ENCODE measurements around the gene GNAL.

GNAL gene

DNA sequence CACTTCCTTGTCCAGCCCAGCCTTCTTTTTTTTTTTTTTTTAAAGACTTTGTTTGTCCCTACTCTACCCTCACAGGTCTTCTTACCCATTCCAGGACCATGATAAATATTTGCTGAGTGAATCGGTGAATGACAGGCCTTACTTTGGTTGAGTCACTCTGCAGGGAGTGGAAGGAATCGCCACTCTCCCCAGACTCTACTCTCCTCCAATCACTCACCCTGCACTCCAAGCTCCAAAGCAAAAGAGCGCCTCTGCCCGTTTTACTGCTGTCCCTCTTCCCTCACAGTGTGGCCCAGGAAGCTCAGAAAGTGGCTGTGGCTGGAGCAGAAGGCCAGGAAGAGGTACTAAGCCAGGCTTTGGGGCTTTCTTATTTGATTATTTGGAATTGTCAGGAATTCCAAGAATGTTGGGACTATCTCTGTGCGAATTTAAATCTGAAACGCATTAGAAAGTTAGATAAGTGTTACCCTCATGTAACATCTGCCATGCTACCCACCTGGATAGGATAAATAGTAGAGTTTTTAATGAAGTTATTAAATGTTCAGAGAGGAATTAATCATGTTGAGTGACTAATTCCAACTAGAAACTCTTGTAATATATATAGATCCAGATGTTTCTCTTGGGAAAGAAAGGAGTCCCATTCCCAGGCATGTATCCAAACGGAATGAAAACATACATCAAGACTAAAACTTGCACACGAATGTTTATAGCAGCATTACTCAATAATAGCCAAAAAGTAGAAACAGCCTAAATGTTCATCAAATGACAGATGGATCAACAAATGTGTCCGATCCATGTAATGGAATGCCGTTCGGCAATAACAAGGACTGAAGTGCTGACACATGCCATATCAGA, 119.2 kb downstream of the GNAL start:
- no peak for DNase-seq (ENCODE audit: low read depth)

DNA sequence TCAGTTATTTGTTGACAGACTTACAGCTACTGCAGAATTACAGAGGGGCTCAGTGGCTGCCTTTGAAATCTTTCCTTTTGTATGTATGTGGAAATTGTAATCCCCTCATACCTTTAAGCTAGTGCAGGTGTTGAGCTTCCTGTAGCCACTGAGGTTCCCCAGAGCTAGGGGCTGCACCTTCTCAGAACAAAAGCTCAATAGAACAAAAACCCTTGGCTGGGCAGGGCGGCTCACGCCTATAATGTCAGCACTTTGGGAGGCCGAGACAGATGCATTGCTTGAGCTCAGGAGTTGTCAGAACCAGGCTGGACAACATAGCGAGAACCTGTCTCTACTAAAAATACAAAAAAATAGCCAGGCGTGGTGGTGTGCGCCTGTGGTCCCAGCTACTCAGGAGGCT, 120.8 kb downstream of the GNAL start:
- no peak for DNase-seq (ENCODE audit: low read depth)

DNA sequence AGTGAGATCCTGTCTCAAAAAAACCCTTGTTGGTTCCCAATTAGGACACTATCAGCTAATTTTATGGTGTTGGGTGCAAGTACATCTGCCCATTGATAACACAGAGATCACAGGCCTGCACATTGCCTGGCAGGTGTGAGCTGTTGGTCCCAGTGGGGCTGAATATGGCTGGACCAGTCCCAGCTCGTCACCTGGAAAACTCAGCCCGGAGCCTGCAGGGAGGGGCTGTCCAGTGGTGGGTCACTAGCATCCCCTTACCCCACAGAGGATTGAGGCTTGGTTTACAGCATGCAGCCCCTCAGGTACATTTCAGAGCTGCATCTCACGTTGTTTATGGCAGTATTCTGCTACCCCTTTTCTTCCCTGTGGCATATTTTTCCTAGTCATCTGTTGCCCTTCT, 121.3 kb downstream of the GNAL start:
- DNase-seq (ENCODE audit: low read depth), result no peak

DNA sequence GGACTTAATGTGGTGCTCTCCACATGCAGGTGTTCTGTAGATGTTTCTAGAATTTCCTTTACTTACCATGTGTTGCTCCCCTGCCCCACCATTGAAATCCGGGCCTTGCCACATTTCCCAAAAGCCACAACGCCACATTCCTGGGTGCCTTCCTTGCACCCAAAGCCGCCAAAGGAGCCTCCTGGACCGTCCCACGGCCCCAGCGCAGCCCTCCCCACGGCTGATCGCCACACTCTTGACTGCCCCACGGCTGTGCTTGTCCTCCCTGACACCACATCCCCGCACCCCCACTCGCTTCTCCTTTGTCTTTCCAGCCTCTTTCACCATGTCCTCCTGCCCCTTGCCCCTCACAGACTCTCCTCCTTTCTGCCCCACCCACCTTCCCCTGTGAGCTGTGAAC, 121.9 kb downstream of the GNAL start:
- DNase-seq (ENCODE audit: low read depth), result no peak

DNA sequence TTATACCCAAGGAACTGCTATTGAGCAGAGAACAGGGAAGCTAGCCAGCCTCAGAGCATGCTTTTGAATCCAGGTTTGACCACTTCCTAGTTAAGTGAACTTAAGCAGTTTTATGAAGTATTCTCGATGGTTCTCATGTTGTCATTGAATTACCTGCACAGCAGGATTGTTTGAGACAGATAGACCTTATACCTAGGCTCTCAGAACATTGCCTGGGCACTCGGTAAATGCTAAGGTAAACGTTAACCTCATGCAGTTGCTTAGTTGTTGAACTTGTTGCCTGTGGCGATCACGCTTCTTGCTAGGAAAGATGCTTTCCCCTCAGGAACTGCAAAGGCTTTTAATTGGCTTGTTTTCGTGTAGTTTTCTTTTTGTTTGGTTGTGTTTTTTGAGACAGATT, 128.2 kb downstream of the GNAL start:
- DNase-seq (ENCODE audit: low read depth), result no peak

DNA sequence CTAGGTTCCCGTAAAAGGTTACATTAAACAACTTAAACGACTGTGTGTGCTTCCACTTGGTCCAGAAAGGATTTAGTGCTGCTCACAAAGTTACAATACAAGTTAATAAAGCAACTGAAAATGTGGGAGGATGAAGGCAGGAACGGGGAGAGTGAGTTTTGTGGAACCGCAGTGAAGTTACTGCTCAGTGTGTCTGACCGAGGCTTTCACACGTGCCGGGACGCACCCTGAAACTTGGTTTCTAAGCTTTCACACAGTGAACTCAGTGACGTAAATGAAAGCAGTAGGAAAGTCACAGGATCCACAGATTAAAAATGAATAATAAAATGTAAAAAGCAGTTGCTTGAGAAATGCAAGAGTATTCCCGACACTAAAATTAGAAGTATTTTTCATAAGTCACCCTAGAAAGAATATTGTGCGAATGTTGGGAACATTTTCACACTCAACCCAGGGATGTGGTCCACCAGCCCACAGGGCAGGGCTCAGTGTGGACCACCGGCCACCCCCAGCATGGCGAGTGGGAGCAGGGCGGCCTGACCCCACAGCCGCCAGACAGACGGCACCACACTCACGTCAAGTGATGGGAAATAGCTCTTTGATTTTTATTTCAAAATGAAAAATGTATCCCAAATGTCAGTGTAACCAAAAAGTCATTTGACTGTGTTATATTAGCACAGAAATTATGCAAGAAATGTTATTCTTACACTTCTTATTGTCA, 129.6 kb downstream of the GNAL start:
- DNase-seq (ENCODE audit: low read depth), result no peak

DNA sequence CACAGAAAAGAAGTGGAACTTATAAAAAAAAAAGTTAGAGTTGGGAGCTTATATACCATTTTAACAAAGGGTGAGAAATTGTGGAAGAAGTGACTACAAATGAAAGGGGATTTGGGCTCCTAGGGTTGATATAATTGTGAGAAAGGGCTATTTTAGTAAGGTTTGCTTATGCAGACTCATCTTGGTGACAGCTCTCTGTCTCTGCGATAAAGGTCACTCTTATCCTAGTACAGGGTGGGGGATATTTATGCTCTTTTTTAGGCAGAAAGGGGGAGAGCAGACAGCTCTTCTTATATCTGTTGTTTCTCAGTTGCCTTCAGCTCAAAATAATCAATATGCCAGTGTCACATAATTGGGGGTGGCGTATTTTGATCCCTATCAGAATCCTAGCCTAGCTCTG, 130.9 kb downstream of the GNAL start:
- DNase-seq (ENCODE audit: low read depth), result no peak

DNA sequence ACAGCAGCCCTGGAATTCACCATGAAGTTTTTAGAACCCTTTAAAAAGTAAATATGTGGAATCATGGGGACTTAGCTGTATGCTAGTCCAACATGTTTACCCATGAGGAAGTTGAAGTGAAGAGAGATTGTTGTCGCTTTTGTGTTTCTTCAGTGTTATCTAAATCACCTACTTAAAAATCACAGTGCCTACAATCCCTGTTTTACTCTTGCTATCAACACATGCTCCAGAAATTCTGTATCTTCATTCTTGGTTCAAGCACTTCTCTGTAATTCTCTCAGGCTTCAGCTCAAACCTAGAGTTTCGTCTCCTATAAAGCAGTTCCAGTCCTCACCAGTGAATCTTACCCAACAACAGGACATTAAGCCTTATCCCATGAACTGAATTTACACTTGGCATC, 131.6 kb downstream of the GNAL start:
- no peak for DNase-seq (ENCODE audit: low read depth)

DNA sequence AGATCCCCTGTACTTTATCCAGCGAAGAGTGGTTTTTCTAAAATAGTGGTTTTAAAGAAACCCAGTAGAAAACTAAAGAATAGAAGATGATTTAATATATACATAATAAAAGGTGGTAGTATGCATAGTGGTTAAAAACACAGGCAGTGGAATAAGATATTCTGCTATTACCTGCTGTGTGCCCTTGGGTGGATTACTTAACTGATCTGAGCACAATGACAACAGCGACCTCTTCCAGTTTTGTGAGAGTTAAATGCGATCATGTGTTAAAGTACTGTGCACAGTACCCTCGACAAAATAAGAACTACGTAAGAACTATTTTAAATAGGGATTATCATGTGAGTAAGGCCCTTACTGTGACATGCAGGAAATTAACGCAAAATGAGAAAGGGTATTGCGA, 132.1 kb downstream of the GNAL start:
- DNase-seq (ENCODE audit: low read depth), result no peak

DNA sequence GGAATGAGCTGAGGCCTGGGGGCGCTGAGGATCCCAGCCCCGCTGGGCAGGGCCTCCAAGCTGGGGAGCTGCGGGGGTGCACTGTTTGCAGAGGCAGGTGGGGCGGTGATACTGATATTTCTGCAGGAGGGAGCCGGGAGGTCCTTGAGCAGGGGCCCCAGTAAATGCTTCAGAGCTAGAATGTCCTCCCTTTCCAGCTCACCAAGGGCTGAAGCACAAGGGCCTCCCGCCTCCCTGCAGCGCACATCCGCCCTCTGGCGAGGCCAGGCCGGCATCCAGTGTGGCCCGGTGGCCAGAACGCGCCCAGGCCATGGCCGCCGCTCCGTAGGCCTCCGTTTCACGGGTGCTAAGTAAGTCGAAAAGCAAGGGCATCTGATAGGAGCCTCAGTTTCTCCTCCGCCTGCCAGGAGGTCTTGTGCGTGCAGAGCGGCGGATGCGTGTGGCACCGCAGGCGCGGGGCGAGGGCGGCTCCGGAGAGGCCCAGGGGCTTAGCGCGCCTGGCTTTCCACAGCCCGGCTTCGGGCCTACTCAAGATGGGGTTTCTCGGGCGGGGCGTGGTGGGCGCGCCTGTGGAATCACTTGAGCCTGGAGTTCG, 132.7 kb downstream of the GNAL start:
- DNase-seq (ENCODE audit: low read depth), result no peak

DNA sequence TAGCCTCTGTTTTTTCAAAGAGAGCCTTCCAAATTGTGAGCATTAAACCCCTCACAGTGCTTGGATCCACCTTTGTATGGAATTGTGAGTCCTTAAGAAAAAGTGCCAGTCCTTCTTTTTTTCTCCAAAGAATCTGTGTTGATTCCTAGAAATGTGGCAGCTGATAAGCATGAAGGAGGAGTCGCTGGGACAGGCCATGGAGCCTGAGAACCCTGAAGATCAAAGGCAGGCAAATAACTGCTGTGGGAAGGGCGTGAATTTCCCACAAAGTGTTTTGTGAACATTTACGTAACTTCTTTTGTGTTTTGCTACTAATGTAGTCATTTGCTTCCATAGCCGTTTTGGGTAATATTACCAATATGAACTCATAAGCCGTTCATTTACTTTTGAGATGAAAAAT, 134.5 kb downstream of the GNAL start:
- DNase-seq (ENCODE audit: low read depth), result no peak

DNA sequence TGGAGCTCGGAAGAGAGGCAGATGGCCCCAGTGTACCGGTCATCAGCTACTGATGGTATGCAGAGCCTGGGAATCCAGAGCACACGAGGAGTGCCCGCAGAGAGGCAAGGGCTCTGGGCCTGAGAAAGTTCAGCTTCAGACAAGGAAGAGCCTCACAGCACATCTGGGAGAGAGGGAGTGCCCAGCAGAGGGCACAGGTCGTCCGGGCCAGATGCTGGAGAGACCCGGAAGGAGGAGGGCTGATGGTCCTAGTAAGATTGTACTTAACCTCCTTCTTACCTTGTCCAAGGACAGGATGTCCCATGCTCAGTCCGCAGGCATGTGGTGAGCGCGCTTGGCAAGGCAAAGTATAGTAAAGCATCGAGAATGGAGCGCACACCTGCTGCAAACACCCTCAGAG, 137.8 kb downstream of the GNAL start:
- no peak for DNase-seq (ENCODE audit: low read depth)

DNA sequence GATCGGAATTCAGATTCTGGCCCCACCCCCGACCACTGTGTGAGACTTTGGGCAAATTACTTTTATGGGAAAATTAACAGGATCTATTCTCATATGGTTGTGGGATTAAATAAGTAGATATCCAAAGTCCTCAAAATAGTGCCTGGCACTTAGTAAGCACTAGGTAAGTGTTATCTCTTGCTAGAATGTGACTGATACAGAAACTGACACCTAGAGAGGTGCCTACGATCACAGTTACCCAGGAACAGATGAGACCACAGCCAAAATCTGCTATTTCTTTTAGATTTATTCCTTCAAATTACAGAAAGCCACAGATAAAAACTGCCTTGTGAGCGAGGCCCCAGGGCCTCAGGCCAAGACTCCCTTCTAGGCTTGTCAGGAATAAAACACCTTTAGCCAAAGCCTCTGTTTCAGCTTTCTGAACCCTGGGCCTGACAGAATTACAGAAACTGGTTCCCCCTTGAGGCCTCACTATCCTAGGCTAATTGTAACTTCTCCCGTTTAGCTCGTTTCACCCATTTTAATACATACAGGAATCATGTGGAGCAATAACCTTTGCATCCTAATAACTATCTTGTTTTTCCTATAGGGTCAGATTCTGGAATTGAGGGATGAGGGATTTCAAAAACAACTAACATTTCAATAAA, 139.8 kb downstream of the GNAL start:
- no peak for DNase-seq (ENCODE audit: low read depth)

DNA sequence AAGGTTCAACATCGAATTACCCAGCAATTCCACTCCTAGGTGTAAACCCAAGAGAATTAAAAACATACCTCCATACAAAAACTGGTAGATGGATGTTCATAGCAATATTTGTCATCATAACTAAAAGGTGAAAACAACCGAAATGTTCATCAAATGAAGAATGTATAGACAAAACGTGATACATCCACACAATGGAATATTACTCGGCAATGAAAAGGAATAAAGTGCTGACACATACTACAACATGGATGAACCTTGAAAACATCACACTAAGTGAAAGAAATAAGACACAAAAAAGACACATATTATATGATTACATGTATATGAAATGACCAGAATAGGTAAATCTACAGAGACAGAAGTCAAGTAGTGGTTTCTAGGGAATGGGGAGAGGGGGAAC, 141.5 kb downstream of the GNAL start:
- no peak for DNase-seq (ENCODE audit: low read depth)

DNA sequence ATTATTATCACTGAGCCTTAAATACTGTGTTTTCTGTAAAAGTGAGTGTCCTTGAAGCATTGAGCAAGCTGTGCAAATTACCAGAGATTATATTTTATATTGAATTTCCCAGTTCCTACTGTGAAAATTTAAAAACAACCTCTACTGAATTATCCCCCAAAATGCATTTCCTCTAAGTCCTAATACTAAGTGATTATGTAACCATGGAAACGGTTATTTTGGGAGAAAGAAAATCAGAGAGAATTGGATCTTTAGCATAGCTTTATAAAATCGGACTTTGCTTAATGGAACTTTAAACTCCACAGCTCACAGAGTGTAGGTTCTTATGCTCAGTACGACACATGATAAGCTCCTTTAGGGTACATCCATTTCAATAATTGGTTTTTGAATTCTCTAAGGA, 142.9 kb downstream of the GNAL start:
- DNase-seq (ENCODE audit: low read depth), result no peak

DNA sequence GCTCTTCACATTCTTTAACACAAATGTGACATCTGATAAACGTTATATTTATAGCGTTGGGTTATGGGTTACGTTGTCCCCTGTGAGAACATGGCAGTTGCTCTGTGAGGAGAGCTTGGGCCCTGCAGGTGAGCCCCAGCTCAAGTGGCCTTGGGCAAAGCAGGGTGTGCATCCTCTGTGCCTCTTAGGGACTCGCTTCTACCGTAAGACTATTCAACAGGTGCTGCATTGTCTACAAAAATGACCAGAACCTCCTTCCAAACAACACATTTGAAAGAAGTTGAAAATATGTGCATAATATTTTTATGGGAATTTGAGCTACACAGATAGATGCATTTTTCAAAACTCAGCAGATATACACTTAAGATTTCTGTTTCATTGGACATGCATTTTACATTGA, 145.7 kb downstream of the GNAL start:
- no peak for DNase-seq (ENCODE audit: low read depth)

DNA sequence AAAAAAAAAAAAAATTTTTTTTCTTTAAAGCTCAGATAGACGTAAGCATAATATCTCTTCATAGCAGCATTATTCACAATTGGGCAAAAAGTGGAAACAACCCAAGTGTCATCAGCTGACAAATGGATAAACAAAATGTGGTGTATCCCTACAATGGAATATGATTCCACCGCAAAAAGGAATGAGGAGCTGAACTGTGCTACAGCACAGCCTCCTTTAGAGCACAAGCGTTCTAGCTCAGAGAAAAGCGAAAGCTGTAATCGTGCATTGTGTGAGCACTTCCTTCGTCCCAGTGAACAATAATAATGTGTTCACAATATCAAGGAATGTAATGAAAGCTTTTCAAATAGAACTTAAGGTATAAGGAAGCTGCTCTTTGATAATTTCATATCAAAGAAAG, 150.5 kb downstream of the GNAL start:
- no peak for DNase-seq (ENCODE audit: low read depth)

DNA sequence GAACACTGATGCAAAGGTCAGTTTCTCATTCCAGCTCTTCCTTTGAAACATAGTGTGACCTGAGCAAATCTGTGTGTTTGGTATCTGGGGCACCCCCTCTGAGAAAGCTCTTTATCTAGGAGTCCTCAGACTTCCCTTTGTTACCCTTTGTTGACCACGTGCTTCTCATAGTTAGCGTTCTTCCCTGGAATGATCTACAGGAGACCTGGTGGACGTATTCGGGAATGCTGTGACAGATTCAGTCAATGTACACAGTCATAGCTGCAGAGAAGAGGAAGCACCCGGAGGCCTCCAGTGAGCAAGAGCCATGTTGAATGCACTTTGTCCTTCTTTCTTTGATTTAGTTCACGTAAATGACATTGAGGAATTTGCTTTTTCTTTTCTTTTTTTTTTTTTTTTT, 151.4 kb downstream of the GNAL start:
- DNase-seq (ENCODE audit: low read depth), result no peak

DNA sequence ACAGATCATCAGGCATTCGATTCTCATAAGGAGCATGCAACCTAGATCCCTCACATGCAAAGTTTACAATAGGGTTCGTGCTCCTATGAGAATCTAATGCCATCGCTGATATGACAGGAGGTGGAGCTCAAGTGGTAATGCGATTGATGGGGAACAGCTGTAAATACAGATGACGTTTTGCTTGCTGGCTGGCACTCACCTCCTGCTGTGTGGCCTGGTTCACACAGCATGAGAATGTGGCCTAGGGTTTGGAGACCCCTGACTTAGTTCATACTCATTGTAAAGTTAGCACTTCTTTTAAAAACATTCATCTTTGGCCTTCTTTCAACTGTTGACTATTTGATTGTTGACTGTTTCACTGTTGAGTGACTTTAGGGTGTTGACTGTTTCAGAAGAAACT, 153.5 kb downstream of the GNAL start:
- DNase-seq (ENCODE audit: low read depth), result no peak

DNA sequence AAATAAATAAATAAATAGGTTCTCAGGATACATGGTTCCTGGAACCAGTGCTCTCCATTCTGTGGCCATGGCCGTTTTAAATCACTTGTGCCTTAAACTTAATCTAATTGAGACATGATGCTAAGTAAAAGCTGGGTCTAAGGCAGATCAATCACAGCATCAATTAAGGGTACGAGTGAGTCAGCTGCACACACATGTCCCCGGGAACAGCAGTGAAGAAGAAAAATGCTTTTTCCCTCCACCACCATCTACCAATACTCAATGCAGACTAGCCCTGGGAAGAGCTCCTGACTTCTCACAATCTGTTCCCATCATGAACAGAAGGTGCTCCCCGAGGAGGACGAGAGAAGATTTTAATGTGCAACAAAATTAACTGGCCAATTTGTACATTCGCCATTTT, 155.4 kb downstream of the GNAL start:
- DNase-seq (ENCODE audit: low read depth), result no peak

DNA sequence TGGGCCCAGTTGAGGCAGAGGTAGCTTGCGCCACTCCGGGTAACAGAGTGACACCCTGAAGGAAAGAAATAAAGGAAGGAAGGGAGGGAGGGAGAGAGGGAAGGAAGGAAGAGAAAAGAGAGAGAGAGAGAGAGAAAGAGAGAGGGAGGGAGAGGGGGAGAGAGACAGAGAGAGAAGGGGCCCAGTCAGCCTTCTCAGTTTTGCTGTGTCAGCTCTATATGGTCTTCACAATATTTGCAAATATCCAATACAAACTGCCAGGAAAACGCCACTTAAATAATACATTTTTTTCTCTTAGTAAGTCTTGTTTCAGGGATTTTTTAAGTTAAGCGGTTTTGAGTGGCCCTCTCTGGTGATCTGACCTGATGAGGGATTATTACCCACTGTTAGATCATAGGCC, 156.6 kb downstream of the GNAL start:
- DNase-seq (ENCODE audit: low read depth), result no peak

DNA sequence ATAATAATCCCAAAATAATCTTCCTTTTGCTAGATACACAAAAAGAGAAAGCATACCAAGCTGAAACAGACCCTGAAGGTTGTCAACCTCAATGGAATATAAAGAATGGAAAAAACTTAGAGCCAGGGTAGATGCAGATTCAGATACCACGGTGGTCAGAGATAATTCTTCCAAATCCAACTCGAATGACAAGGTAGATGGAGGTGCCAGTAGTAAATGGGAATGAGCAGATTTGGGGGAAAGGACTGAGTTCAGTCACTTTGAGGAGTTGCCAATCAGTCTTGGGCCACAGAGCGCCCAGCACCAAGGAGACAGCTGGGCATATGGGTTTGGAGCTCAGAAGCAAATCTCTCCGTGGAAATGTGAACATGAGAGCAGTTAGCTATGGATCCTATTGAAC, 158.7 kb downstream of the GNAL start:
- DNase-seq (ENCODE audit: low read depth), result no peak

DNA sequence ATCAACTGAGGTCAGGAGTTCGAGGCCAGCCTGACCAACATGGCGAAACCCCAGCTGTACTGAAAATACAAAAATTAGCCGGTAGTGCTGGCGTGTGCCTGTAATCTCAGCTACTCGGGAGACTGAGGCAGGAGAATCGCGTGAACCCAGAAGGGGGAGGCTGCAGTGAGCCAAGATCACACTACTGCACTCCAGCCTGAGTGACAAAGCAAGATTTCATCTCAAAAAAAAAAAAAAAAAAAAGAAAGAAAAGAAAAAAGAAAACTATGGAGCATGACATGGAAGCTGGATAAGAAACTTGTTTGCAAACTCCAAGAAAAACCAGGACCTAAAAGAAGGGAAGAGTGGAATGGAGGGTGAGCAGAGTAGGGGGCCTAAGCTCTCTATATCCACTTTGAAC, 160.2 kb downstream of the GNAL start:
- no peak for DNase-seq (ENCODE audit: low read depth)

Measured in stimulated activated CD4-positive, alpha-beta T cell treated with anti-CD3 and anti-CD28 coated beads, Interleukin-2, amount 100 ng/mL, for 4 hours (primary cell).